Measurements from ENCODE around the gene TMEM63A.

GRCh38 chr1:225899044-225899925 lies 17.1 kb upstream of the TMEM63A start:
- TF ChIP-seq EZH2 (IDR thresholded peaks at IDR 0.05; ENCODE audit: insufficient read depth, poor library complexity, severe bottlenecking) (no peak), EZH2phosphoT487 (IDR thresholded peaks at IDR 0.05; ENCODE audit: insufficient read depth, low read depth) (no peak)
